ENCODE results near the gene PIK3CD. TPM values are rescaled to one million over a fixed set of nuclear protein-coding genes. Genes with fewer than 3 reads are reported as not detected.

The PIK3CD gene
- total and polyA plus RNA-seq, 10 donors, result 26.8 to 186 (median 100.0) TPM

- WGBS, 5 donors, result 89 to 93% (median 93%) methylated on average over 10 to 12 of the region's 12 CpGs
- H3K27ac ChIP-seq, result peak overlapping the region in 5 of 8 donors; percentile 34 to 84 (median 66)
- H3K4me3 ChIP-seq, result no peak overlapping the region
- H3K36me3 ChIP-seq, result peaks cover 2 to 100% (median 99%) of the 10 kb centered on the region in 6 donors
- no peaks in the 10 kb centered on the region for H3K27me3 ChIP-seq (replicated peaks in 1 of 7)
- H3K4me1 ChIP-seq, result peaks cover 0 to 80% (median 34%) of the 10 kb centered on the region in 6 donors
- DNase-seq, result no peak
- intact Hi-C loops (cut with DNase I; ENCODE audit: low total_unique reads), result loop anchor here (5.0 to 10.0 kb wide), 2 partner anchors 102 to 135 kb away; no protein-coding TSS in a partner anchor
- TF ChIP-seq POLR2AphosphoS5 (IDR thresholded peaks at IDR 0.05), result no peak
- TF ChIP-seq, protein P1, sequence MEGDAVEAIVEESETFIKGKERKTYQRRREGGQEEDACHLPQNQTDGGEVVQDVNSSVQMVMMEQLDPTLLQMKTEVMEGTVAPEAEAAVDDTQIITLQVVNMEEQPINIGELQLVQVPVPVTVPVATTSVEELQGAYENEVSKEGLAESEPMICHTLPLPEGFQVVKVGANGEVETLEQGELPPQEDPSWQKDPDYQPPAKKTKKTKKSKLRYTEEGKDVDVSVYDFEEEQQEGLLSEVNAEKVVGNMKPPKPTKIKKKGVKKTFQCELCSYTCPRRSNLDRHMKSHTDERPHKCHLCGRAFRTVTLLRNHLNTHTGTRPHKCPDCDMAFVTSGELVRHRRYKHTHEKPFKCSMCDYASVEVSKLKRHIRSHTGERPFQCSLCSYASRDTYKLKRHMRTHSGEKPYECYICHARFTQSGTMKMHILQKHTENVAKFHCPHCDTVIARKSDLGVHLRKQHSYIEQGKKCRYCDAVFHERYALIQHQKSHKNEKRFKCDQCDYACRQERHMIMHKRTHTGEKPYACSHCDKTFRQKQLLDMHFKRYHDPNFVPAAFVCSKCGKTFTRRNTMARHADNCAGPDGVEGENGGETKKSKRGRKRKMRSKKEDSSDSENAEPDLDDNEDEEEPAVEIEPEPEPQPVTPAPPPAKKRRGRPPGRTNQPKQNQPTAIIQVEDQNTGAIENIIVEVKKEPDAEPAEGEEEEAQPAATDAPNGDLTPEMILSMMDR (IDR thresholded peaks at IDR 0.05 in 8 of 11, conservative IDR thresholded peaks at IDR 0.05 in 3 of 11), result no peak
- no peak for TF ChIP-seq POLR2A (IDR thresholded peaks at IDR 0.05)
- no peaks in the 10 kb centered on the region for H3K9me3 ChIP-seq
These were observed 78.0 kb downstream of the PIK3CD start for GRCh38 chr1:9729523-9729922.

GRCh38 chr1:9730096-9730901 lies 78.8 kb downstream of the PIK3CD start:
- peak; percentile 92 for DNase-seq
- Histone ChIP-seq H3K27ac (peak overlapping the region in 6 of 8 donors; percentile 46 to 84 (median 74)), H3K27me3 (replicated peaks in 1 of 7) (no peaks in the 10 kb centered on the region), H3K4me3 (peak overlapping the region in 1 of 8 donors; percentile 41), H3K4me1 (peaks cover 0 to 72% (median 29%) of the 10 kb centered on the region in 6 donors), H3K36me3 (peaks cover 2 to 100% (median 99%) of the 10 kb centered on the region in 6 donors), H3K9me3 (no peaks in the 10 kb centered on the region)
- intact Hi-C loops (cut with DNase I; ENCODE audit: low total_unique reads), result no loop called here
- 71 to 80% (median 74%) methylated on average over 43 to 45 of the region's 45 CpGs for WGBS, 5 donors
- TF ChIP-seq POLR2A (IDR thresholded peaks at IDR 0.05) (no peak), POLR2AphosphoS5 (IDR thresholded peaks at IDR 0.05) (peak; percentile 66 to 79 (median 77))
- TF ChIP-seq, protein P1 (IDR thresholded peaks at IDR 0.05 in 8 of 11, conservative IDR thresholded peaks at IDR 0.05 in 3 of 11), result no peak

- H3K36me3 ChIP-seq, result peaks cover 2 to 100% (median 99%) of the 10 kb centered on the region in 6 donors
- intact Hi-C loops (cut with DNase I; ENCODE audit: low total_unique reads), result no loop called here
- peak overlapping the region in 6 of 8 donors; percentile 46 to 84 (median 74) for H3K27ac ChIP-seq
- peak; percentile 81 for DNase-seq
- H3K27me3 ChIP-seq (replicated peaks in 1 of 7), result no peaks in the 10 kb centered on the region
- H3K9me3 ChIP-seq, result no peaks in the 10 kb centered on the region
- peak overlapping the region in 1 of 8 donors; percentile 41 for H3K4me3 ChIP-seq
- TF ChIP-seq POLR2AphosphoS5 (IDR thresholded peaks at IDR 0.05), result peak in 1 of 3 donors; percentile 71
- no peak for TF ChIP-seq POLR2A (IDR thresholded peaks at IDR 0.05)
- H3K4me1 ChIP-seq, result peaks cover 0 to 70% (median 29%) of the 10 kb centered on the region in 6 donors
- 90 to 97% (median 94%) methylated on average over 30 to 31 of the region's 31 CpGs for WGBS, 5 donors
These were observed 79.6 kb downstream of the PIK3CD start for GRCh38 chr1:9731051-9731537.

- intact Hi-C loops (cut with DNase I; ENCODE audit: low total_unique reads), result no loop called here
- peak; percentile 82 for DNase-seq
- peaks cover 2 to 100% (median 99%) of the 10 kb centered on the region in 6 donors for H3K36me3 ChIP-seq
- WGBS, 5 donors, result 90 to 97% (median 95%) methylated on average over 16 to 18 of the region's 18 CpGs
- peaks cover 0 to 74% (median 29%) of the 10 kb centered on the region in 6 donors for H3K4me1 ChIP-seq
- TF ChIP-seq POLR2AphosphoS5 (IDR thresholded peaks at IDR 0.05) (peak in 2 of 3 donors; percentile 13 to 61), POLR2A (IDR thresholded peaks at IDR 0.05) (no peak)
- TF ChIP-seq, protein P1 (IDR thresholded peaks at IDR 0.05 in 8 of 11, conservative IDR thresholded peaks at IDR 0.05 in 3 of 11), result no peak
- peak overlapping the region in 3 of 8 donors; percentile 74 to 84 (median 76) for H3K27ac ChIP-seq
- H3K4me3 ChIP-seq, result no peak overlapping the region
- no peaks in the 10 kb centered on the region for H3K27me3 ChIP-seq (replicated peaks in 1 of 7)
- no peaks in the 10 kb centered on the region for H3K9me3 ChIP-seq
These were observed 80.0 kb downstream of the PIK3CD start for GRCh38 chr1:9731561-9731960.
